Common myeloid progenitor, CD34-positive (primary cell): ENCODE data around the gene AK2.

Source experiments
- CTCF ChIA-PET: fragments of 350-600 bp; sonication (Branson Sonifier 250); formaldehyde crosslinking; loops from one replicate; lab custom pipeline; 2021; ENCODE audit warnings: antibody characterized with exemption; lab: Charles Lee
- POLR2A ChIA-PET: fragments of 350-600 bp; sonication (Branson Sonifier 250); formaldehyde crosslinking; loops from one replicate; lab custom pipeline; 2021; ENCODE audit warnings: antibody characterized with exemption; lab: Charles Lee
- DNase-seq, 3 donors: peaks; one replicate each; pipeline versions ENCODE4 v3.0.0 to v3.0.0-alpha.2; 2013
- H3K27ac ChIP-seq, 2 experiments: 1 replicate in 1 of 2; 2 replicates in 1 of 2; pipeline ENCODE4 v1.7.0; 2013; ENCODE audit warnings: inconsistent platforms in 2 of 2, low read length in 2 of 2, mild to moderate bottlenecking in 2 of 2, low read depth in 1 of 2, moderate library complexity in 1 of 2; ENCODE audit not compliant: severe bottlenecking in 2 of 2, insufficient read depth in 1 of 2, poor library complexity in 1 of 2
- H3K27me3 ChIP-seq, 5 experiments: replicated peaks in 2 of 5; 1 replicate in 3 of 5; 2 replicates in 2 of 5; pipeline versions ENCODE4 v1.6.1 to v1.7.0; 2013; ENCODE audit warnings: low read length in 4 of 5, mild to moderate bottlenecking in 2 of 5, moderate library complexity in 2 of 5, inconsistent platforms in 1 of 5; ENCODE audit not compliant: insufficient read depth in 5 of 5, control insufficient read depth in 4 of 5
- H3K36me3 ChIP-seq, 4 experiments: 1 replicate in 2 of 4; 2 replicates in 2 of 4; pipeline versions ENCODE4 v1.6.1 to v1.7.0; 2013; ENCODE audit warnings: low read length in 3 of 4, control low read depth in 1 of 4, mild to moderate bottlenecking in 1 of 4; ENCODE audit not compliant: control insufficient read depth in 4 of 4, insufficient read depth in 4 of 4
- H3K4me1 ChIP-seq, 4 experiments: 1 replicate in 3 of 4; 2 replicates in 1 of 4; pipeline versions ENCODE4 v1.6.1 to v1.7.1; 2013; ENCODE audit warnings: low read length in 3 of 4, mild to moderate bottlenecking in 3 of 4, control low read depth in 1 of 4, inconsistent platforms in 1 of 4, moderate library complexity in 1 of 4; ENCODE audit not compliant: control insufficient read depth in 4 of 4, insufficient read depth in 4 of 4; ENCODE audit errors: control extremely low read depth in 1 of 4
- H3K4me3 ChIP-seq, 7 experiments: 1 replicate in 4 of 7; 2 replicates in 3 of 7; pipeline versions ENCODE4 v1.5.1 to v1.7.0; 2013; ENCODE audit warnings: mild to moderate bottlenecking in 7 of 7, low read length in 6 of 7, moderate library complexity in 6 of 7, inconsistent platforms in 2 of 7, low read depth in 2 of 7, control low read depth in 1 of 7; ENCODE audit not compliant: insufficient read depth in 4 of 7, control insufficient read depth in 1 of 7; ENCODE audit errors: extremely low read depth in 1 of 7
- H3K9me3 ChIP-seq, 5 experiments: 1 replicate in 4 of 5; 2 replicates in 1 of 5; pipeline versions ENCODE4 v1.6.1 to v1.7.1; 2013; ENCODE audit warnings: low read length in 4 of 5, mild to moderate bottlenecking in 2 of 5, inconsistent platforms in 1 of 5, low read depth in 1 of 5, moderate library complexity in 1 of 5; ENCODE audit not compliant: control insufficient read depth in 4 of 5, insufficient read depth in 2 of 5; ENCODE audit errors: control extremely low read depth in 1 of 5
- WGBS: methylation state at CpG from one replicate; pipeline ENCODE4 v1.1.5; 2013; ENCODE audit not compliant: insufficient coverage; 5-methylcytosine and 5-hydroxymethylcytosine counted together

AK2 gene

GRCh38 chr1:33036051-33036525 lies 595 bp downstream of the AK2 start:
- H3K4me1 ChIP-seq, result peaks cover 31 to 72% (median 54%) of the 10 kb centered on the region in 4 experiments
- ChIA-PET CTCF (interaction anchor here (0.7 to 2.0 kb wide), 3 partner anchors 11 to 20 kb away, joined by 3 to 5 read pairs (median 4); no protein-coding TSS in a partner anchor), POLR2A (no interaction called here)
- no peaks in the 10 kb centered on the region for H3K27me3 ChIP-seq
- H3K36me3 ChIP-seq, result peaks cover 0 to 18% (median 2%) of the 10 kb centered on the region in 4 experiments
- peak in 1 of 3 donors; percentile 35 for DNase-seq
- H3K27ac ChIP-seq, result peak overlapping the region; percentile 87 to 95
- 18% methylated on average over 4 of the region's 5 CpGs for WGBS
- H3K4me3 ChIP-seq, result peak overlapping the region; percentile 59 to 94 (median 81)
- H3K9me3 ChIP-seq, result no peaks in the 10 kb centered on the region

GRCh38 chr1:33032126-33032869 lies 4.4 kb downstream of the AK2 start:
- Histone ChIP-seq H3K9me3 (no peaks in the 10 kb centered on the region), H3K27me3 (no peaks in the 10 kb centered on the region), H3K36me3 (peaks cover 10 to 48% (median 13%) of the 10 kb centered on the region in 4 experiments), H3K4me1 (peaks cover 25 to 60% (median 43%) of the 10 kb centered on the region in 4 experiments), H3K27ac (peak overlapping the region; percentile 41 to 45), H3K4me3 (peak overlapping the region in 5 of 7 experiments; percentile 5 to 42 (median 22))
- 29% methylated on average over 1 of the region's 6 CpGs for WGBS
- peak in 2 of 3 donors; percentile 60 to 68 for DNase-seq
- CTCF ChIA-PET, result interaction anchor here (1.0 to 1.2 kb wide), 4 partner anchors 14 to 40 kb away, joined by 3 to 4 read pairs (median 3); no protein-coding TSS in a partner anchor
- POLR2A ChIA-PET, result no interaction called here

GRCh38 chr1:33031506-33031905 lies 5.2 kb downstream of the AK2 start:
- ChIA-PET POLR2A (no interaction called here), CTCF (interaction anchor here (0.8 to 1.6 kb wide), 7 partner anchors 19 to 100 kb away, joined by 3 to 4 read pairs (median 3); no protein-coding TSS in a partner anchor)
- no peak overlapping the region for H3K27ac ChIP-seq
- H3K4me3 ChIP-seq, result peak overlapping the region in 2 of 7 experiments; percentile 18 to 22
- H3K4me1 ChIP-seq, result peaks cover 25 to 55% (median 41%) of the 10 kb centered on the region in 4 experiments
- WGBS, result 70% methylated on average over 2 of the region's 4 CpGs
- H3K27me3 ChIP-seq, result no peaks in the 10 kb centered on the region
- peaks cover 10 to 51% (median 13%) of the 10 kb centered on the region in 4 experiments for H3K36me3 ChIP-seq
- no peaks in the 10 kb centered on the region for H3K9me3 ChIP-seq
- no peak for DNase-seq

- no peak for DNase-seq
- no peak overlapping the region for H3K27ac ChIP-seq
- ChIA-PET CTCF (interaction anchor here (0.8 to 1.6 kb wide), 8 partner anchors 26 to 99 kb away, joined by 3 to 7 read pairs (median 4); no protein-coding TSS in a partner anchor), POLR2A (interaction anchor here (1.2 kb wide), 1 partner anchor 38 kb away, joined by 3 read pairs; no protein-coding TSS in a partner anchor)
- no peaks in the 10 kb centered on the region for H3K9me3 ChIP-seq
- no peak overlapping the region for H3K4me3 ChIP-seq
- H3K4me1 ChIP-seq, result peaks cover 18 to 45% (median 32%) of the 10 kb centered on the region in 4 experiments
- no CpG with 5 or more reads among the region's 2 CpGs for WGBS
- peaks cover 10 to 51% (median 13%) of the 10 kb centered on the region in 4 experiments for H3K36me3 ChIP-seq
- H3K27me3 ChIP-seq, result no peaks in the 10 kb centered on the region
Measured at GRCh38 chr1:33030575-33030974, 6.1 kb downstream of the AK2 start.

- H3K9me3 ChIP-seq, result no peaks in the 10 kb centered on the region
- CTCF ChIA-PET, result interaction anchor here (1.1 to 1.6 kb wide), 4 partner anchors 53 to 97 kb away, joined by 4 to 7 read pairs (median 4); no protein-coding TSS in a partner anchor
Measured at GRCh38 chr1:33029921-33030320, 6.8 kb downstream of the AK2 start.

GRCh38 chr1:33029209-33029608 lies 7.5 kb downstream of the AK2 start:
- H3K36me3 ChIP-seq, result peaks cover 10 to 55% (median 13%) of the 10 kb centered on the region in 4 experiments
- CTCF ChIA-PET, result no interaction called here
- no peaks in the 10 kb centered on the region for H3K27me3 ChIP-seq
- WGBS, result 100% methylated on average over 2 of the region's 4 CpGs
- DNase-seq, result no peak
- no peaks in the 10 kb centered on the region for H3K9me3 ChIP-seq
- H3K4me3 ChIP-seq, result no peak overlapping the region
- no peak overlapping the region for H3K27ac ChIP-seq
- POLR2A ChIA-PET, result no interaction called here
- peaks cover 13 to 32% (median 23%) of the 10 kb centered on the region in 4 experiments for H3K4me1 ChIP-seq

More at GRCh38 chr1:33029921-33030320, 6.8 kb downstream of the AK2 start:
- Histone ChIP-seq H3K4me3 (no peak overlapping the region), H3K27me3 (no peaks in the 10 kb centered on the region), H3K27ac (no peak overlapping the region), H3K4me1 (peaks cover 13 to 39% (median 26%) of the 10 kb centered on the region in 4 experiments), H3K36me3 (peaks cover 10 to 55% (median 13%) of the 10 kb centered on the region in 4 experiments)
- no peak for DNase-seq
- WGBS, result 93% methylated on average over 3 of the region's 5 CpGs
- POLR2A ChIA-PET, result interaction anchor here (1.2 kb wide), 1 partner anchor 38 kb away, joined by 3 read pairs; no protein-coding TSS in a partner anchor
